ENCODE data around the gene APLP2.

- TF ChIP-seq POLR2A (IDR thresholded peaks at IDR 0.05), result no peak
- TF ChIP-seq, protein P1, sequence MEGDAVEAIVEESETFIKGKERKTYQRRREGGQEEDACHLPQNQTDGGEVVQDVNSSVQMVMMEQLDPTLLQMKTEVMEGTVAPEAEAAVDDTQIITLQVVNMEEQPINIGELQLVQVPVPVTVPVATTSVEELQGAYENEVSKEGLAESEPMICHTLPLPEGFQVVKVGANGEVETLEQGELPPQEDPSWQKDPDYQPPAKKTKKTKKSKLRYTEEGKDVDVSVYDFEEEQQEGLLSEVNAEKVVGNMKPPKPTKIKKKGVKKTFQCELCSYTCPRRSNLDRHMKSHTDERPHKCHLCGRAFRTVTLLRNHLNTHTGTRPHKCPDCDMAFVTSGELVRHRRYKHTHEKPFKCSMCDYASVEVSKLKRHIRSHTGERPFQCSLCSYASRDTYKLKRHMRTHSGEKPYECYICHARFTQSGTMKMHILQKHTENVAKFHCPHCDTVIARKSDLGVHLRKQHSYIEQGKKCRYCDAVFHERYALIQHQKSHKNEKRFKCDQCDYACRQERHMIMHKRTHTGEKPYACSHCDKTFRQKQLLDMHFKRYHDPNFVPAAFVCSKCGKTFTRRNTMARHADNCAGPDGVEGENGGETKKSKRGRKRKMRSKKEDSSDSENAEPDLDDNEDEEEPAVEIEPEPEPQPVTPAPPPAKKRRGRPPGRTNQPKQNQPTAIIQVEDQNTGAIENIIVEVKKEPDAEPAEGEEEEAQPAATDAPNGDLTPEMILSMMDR (IDR thresholded peaks at IDR 0.05), result no peak
Measured at GRCh38 chr11:130096823-130097222, 27.1 kb downstream of the APLP2 start.

Data from Peyer's patch (tissue), 4 donors.